Small intestine (tissue), 7 donors: ENCODE results near the gene PTPRG. TPM values are rescaled to one million over a fixed set of nuclear protein-coding genes. Genes with fewer than 3 reads are reported as not detected.
A peak's percentile ranks its signal among the peaks of the same experiment; 100 is the strongest.

ENCODE experiments used
- DNase-seq, 2 donors: peaks; one replicate each; pipeline versions ENCODE4 v3.0.0 to v3.0.0-alpha.2; 2013
- FAIRE-seq: peaks from 2 replicates; lab custom pipeline; 2012; peaks lifted over from hg19 to GRCh38; lab: Jason Lieb, UNC
- H3K27ac ChIP-seq, 3 donors: one replicate each; pipeline ENCODE4 v1.5.1; 2013; ENCODE audit warnings: low read length in 2 of 3, mild to moderate bottlenecking in 2 of 3, control low read depth in 1 of 3, inconsistent platforms in 1 of 3, low read depth in 1 of 3, moderate library complexity in 1 of 3
- H3K27me3 ChIP-seq, 3 donors: one replicate each; pipeline ENCODE4 v1.6.1; 2013; ENCODE audit warnings: low read length in 3 of 3, inconsistent platforms in 1 of 3; ENCODE audit not compliant: control insufficient read depth in 3 of 3, insufficient read depth in 3 of 3
- H3K36me3 ChIP-seq, 3 donors: one replicate each; pipeline ENCODE4 v1.6.1; 2013; ENCODE audit warnings: low read length in 3 of 3, inconsistent platforms in 1 of 3, low read depth in 1 of 3, mild to moderate bottlenecking in 1 of 3, moderate library complexity in 1 of 3; ENCODE audit not compliant: control insufficient read depth in 3 of 3, insufficient read depth in 2 of 3
- H3K4me1 ChIP-seq, 3 donors: one replicate each; pipeline ENCODE4 v1.6.1; 2013; ENCODE audit warnings: low read length in 2 of 3, inconsistent platforms in 1 of 3, low read depth in 1 of 3, mild to moderate bottlenecking in 1 of 3, moderate library complexity in 1 of 3; ENCODE audit not compliant: control insufficient read depth in 3 of 3, insufficient read depth in 2 of 3
- H3K4me3 ChIP-seq, 3 donors: one replicate each; pipeline ENCODE4 v1.5.1; 2013; ENCODE audit warnings: low read length in 3 of 3, control low read depth in 1 of 3, inconsistent platforms in 1 of 3, low read depth in 1 of 3, mild to moderate bottlenecking in 1 of 3, moderate library complexity in 1 of 3
- H3K9me3 ChIP-seq, 2 donors: one replicate each; pipeline ENCODE4 v1.6.1; 2013; ENCODE audit warnings: low read depth in 1 of 2, low read length in 1 of 2; ENCODE audit not compliant: control insufficient read depth in 2 of 2, insufficient read depth in 1 of 2
- WGBS, 3 donors: extraction: QIAGEN DNeasy Blood & Tissue Kit; methylation state at CpG; one replicate each; pipeline ENCODE4 v1.1.7; 2013; 5-methylcytosine and 5-hydroxymethylcytosine counted together
- polyA plus RNA-seq, 4 donors: library from polyadenylated mRNA; stranded (reverse) in 3 of 4; unstranded in 1 of 4; fragments of 200-250 nt in 3 of 4; fragments of 120-200 nt in 1 of 4; gene quantifications; one replicate each; pipeline versions ENCODE4 v1.2.1 to v1.2.3, GENCODE V29; 2013
- donor health status: healthy with polysubstance abuse.
- donor health status: control.
- donor health status: control.
- donor health status: Bipolar disorder and iron deficiency.
- donor health status: healthy.

PTPRG gene
- polyA plus RNA-seq, 4 donors, result 0.81 to 18.3 (median 5.6) TPM

DNA sequence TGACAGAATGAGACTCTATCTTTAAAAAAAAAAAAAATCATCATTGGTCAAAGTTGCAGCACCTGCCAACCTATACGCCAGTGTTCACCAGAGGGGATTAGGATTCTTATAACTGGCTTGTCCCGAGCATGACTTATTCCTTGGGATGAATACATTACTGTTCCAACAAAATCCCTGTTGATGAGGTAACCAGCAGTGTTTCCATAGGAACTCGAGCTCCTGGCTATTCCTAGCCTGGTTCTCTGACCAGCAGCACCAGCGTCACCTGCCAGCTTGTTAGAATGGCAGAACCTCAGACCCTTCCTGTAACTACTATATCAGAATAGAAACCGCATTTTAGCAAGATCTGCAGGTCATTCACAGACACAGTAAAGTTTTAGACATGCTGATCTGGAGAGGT lies 364.4 kb downstream of the PTPRG start:
- Histone ChIP-seq H3K27me3 (no peaks in the 10 kb centered on the region), H3K27ac (no peak overlapping the region), H3K4me1 (peaks cover 0 to 2% (median 0%) of the 10 kb centered on the region in 3 donors), H3K9me3 (no peaks in the 10 kb centered on the region), H3K36me3 (no peaks in the 10 kb centered on the region), H3K4me3 (no peak overlapping the region)
- DNase-seq (no peak), FAIRE-seq (no peak)
- 87 to 96% (median 89%) methylated on average over 5 of the region's 5 CpGs for WGBS, 3 donors

GRCh38 chr3:61926923-61927322 lies 365.6 kb downstream of the PTPRG start:
- Histone ChIP-seq H3K27me3 (no peaks in the 10 kb centered on the region), H3K36me3 (no peaks in the 10 kb centered on the region), H3K9me3 (no peaks in the 10 kb centered on the region), H3K27ac (peak overlapping the region in 1 of 3 donors; percentile 3), H3K4me1 (peaks cover 0 to 2% (median 0%) of the 10 kb centered on the region in 3 donors), H3K4me3 (no peak overlapping the region)
- no peak for FAIRE-seq
- no peak for DNase-seq
- WGBS, 3 donors, result 52 to 85% (median 84%) methylated on average over 3 of the region's 3 CpGs

DNA sequence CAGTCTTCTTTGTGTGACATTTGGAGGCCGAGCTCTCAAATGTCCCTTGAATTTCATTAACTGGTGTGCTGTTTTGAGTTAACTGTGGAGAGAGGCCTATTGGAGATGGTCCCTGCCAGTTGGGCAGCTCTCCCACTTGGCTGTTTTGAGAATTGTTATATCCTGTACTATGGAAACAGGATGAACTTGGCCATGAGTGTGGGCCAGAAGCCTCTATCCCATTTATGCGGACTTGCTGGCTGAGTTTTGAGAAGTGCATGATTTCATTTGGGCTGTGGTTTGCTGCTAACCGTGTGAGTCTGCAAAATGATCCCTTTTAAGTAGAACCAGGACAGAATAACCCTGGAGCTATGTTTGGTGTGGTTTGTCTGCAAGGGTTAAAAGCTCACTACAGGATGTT lies 366.0 kb downstream of the PTPRG start:
- FAIRE-seq (no peak), DNase-seq (peak in 1 of 2 donors; percentile 24)
- H3K4me3 ChIP-seq, result no peak overlapping the region
- H3K27ac ChIP-seq, result peak overlapping the region in 1 of 3 donors; percentile 3
- WGBS, 3 donors, result 52 to 89% (median 82%) methylated on average over 3 of the region's 3 CpGs
- no peaks in the 10 kb centered on the region for H3K9me3 ChIP-seq
- no peaks in the 10 kb centered on the region for H3K27me3 ChIP-seq
- peaks cover 0 to 2% (median 0%) of the 10 kb centered on the region in 3 donors for H3K4me1 ChIP-seq
- no peaks in the 10 kb centered on the region for H3K36me3 ChIP-seq

DNA sequence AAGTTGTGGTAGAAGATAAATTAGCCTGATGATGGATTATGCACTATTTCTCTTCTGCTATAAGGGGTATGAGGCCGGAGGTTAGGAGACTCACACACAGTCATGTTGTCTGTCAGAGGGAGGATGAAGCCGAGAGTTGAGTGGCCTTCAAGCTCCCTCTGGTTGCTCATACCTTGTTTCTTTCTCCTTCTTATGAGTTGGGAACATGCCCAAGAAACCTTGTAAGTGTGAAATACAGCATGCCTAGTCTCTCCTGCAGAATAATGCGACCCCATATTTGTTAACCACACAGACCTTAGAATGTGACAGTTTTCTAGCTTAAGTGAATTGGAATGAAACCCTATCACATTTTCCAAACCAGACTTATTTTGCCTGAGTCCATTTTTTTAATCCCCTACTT lies 366.7 kb downstream of the PTPRG start:
- no peaks in the 10 kb centered on the region for H3K9me3 ChIP-seq
- H3K36me3 ChIP-seq, result no peaks in the 10 kb centered on the region
- WGBS, 3 donors, result 71 to 87% (median 76%) methylated on average over 3 of the region's 3 CpGs
- no peak overlapping the region for H3K27ac ChIP-seq
- H3K4me1 ChIP-seq, result peaks cover 0 to 2% (median 0%) of the 10 kb centered on the region in 3 donors
- H3K4me3 ChIP-seq, result no peak overlapping the region
- no peak for DNase-seq
- FAIRE-seq, result no peak
- no peaks in the 10 kb centered on the region for H3K27me3 ChIP-seq

DNA sequence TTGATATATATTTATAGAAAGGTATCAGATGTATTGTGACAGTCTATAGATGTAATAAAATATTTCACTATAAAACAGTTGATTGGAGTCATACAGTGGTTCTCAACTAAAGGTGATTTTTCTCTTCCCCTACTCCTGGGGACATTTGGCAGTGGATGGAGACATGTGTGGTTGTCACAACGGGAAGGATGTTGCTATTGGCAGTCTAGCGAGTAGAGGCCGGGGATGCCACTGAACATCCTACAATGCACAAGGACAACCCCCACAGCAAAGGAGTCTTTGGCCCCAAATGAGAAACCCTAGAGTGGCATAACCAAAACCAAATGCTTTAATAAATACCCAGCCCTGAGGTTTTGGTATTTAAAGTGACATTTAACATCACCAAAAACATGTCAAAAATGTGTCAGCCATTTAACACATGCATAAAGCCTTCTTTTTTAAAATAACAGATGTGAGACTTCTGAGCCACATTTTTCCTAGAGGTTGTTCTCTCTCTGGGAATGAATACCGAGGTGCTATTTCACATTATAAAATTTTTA lies 367.5 kb downstream of the PTPRG start:
- Histone ChIP-seq H3K36me3 (no peaks in the 10 kb centered on the region), H3K27me3 (no peaks in the 10 kb centered on the region), H3K4me1 (peaks cover 0 to 2% (median 0%) of the 10 kb centered on the region in 3 donors), H3K27ac (no peak overlapping the region), H3K4me3 (no peak overlapping the region), H3K9me3 (no peaks in the 10 kb centered on the region)
- WGBS, 3 donors, result 87 to 94% (median 89%) methylated on average over 4 of the region's 4 CpGs
- FAIRE-seq (no peak), DNase-seq (no peak)

DNA sequence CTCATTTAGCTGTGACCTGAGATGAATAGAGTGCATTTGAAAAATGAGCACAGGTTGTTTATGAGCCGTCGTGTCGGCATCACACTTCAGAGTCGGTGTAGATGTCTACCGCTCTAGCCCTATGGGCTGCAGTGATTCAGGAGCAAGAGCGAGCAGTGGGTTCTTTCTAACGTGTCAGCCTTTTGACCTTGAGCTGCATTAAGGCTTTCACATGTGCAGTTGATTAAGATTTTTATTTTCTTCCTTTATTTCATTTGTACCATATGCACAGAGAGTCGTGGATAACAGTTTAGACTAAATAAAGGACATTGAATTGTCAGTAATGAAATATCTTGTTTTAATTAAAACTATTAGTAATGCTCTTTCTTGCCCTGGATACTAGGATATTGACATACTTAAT lies 368.2 kb downstream of the PTPRG start:
- no peak for DNase-seq
- H3K4me1 ChIP-seq, result peaks cover 0 to 2% (median 0%) of the 10 kb centered on the region in 3 donors
- H3K27ac ChIP-seq, result no peak overlapping the region
- WGBS, 3 donors, result 92 to 95% (median 94%) methylated on average over 8 of the region's 8 CpGs
- no peaks in the 10 kb centered on the region for H3K36me3 ChIP-seq
- no peak overlapping the region for H3K4me3 ChIP-seq
- H3K27me3 ChIP-seq, result no peaks in the 10 kb centered on the region
- FAIRE-seq, result no peak
- H3K9me3 ChIP-seq, result peaks cover 0 to 4% of the 10 kb centered on the region in 2 donors

- DNase-seq (no peak), FAIRE-seq (no peak)
- Histone ChIP-seq H3K36me3 (no peaks in the 10 kb centered on the region), H3K4me3 (no peak overlapping the region), H3K9me3 (peaks cover 0 to 11% of the 10 kb centered on the region in 2 donors), H3K4me1 (peaks cover 0 to 5% (median 0%) of the 10 kb centered on the region in 3 donors), H3K27ac (no peak overlapping the region), H3K27me3 (no peaks in the 10 kb centered on the region)
- 88 to 98% (median 92%) methylated on average over 6 of the region's 6 CpGs for whole genome bisulfite sequencing, 3 donors
Observed at GRCh38 chr3:61932499-61932898, 371.1 kb downstream of the PTPRG start.

DNA sequence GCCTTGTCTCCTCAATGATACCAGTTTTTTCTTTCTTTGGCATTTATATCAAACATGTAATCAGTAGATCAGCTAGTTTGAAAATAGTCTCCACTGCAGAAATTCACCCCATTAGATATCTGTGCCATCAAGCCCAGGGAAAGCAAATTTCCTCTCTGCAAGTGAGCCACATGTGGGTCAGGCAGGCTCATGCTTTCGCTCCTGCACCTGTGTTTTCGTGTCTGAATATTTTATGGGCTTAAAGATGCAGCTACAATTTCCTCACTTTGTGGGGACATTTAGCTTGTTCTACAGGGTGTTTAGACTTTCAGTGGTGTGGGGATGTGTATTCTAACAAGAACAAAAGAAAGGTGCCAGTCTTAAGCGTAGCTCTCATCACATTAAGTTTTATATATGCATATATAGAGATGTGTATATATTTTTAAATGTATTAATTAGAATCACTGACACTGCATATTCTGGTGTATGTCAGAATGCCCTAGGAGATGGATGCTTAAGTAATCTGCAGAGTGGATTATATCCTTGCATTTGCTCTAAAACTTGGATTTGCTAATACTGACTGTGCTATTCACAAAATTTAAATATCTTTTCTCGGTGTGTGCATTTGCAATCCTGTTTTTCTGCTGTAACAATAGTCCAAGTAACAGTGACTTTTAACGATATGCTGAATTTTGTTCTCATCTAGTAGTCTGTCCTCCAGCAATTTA lies 372.6 kb downstream of the PTPRG start:
- Histone ChIP-seq H3K4me1 (peaks cover 0 to 3% (median 0%) of the 10 kb centered on the region in 3 donors), H3K4me3 (no peak overlapping the region), H3K27ac (no peak overlapping the region), H3K9me3 (peaks cover 0 to 11% of the 10 kb centered on the region in 2 donors), H3K36me3 (no peaks in the 10 kb centered on the region), H3K27me3 (no peaks in the 10 kb centered on the region)
- no peak for DNase-seq
- no peak for FAIRE-seq
- 88 to 94% (median 91%) methylated on average over 5 of the region's 5 CpGs for WGBS, 3 donors
